Loucy (cell line): Measurements from ENCODE around the gene CROCC2.

Experiments
- H2AFZ ChIP-seq: fragments of 200-600 bp; sonication (generic); 2 replicates; pipeline ENCODE4 v1.6.0; 2016; ENCODE audit warnings: antibody characterized with exemption, mild to moderate bottlenecking, low read length, moderate library complexity
- H3F3A ChIP-seq: fragments of 200-600 bp; 2 replicates; pipeline ENCODE4 v1.6.0; 2016; ENCODE audit warnings: antibody characterized with exemption, low read depth, mild to moderate bottlenecking
- H3K27me3 ChIP-seq: fragments of 200-600 bp; sonication (generic); 2 replicates; pipeline ENCODE4 v1.6.1; 2014; ENCODE audit warnings: low read length, mild to moderate bottlenecking; ENCODE audit not compliant: insufficient read depth, poor library complexity, severe bottlenecking
- H3K36me3 ChIP-seq: fragments of 200-600 bp; sonication (generic); 2 replicates; pipeline ENCODE4 v1.6.1; 2016; ENCODE audit warnings: low read length; ENCODE audit not compliant: insufficient read depth
- H3K4me1 ChIP-seq: fragments of 200-600 bp; sonication (generic); 2 replicates; pipeline ENCODE4 v1.5.1; 2014; ENCODE audit warnings: low read length, mild to moderate bottlenecking; ENCODE audit not compliant: insufficient read depth, poor library complexity, severe bottlenecking
- H3K4me2 ChIP-seq: fragments of 200-600 bp; sonication (generic); 2 replicates; pipeline ENCODE4 v1.6.0; 2014; ENCODE audit warnings: antibody characterized with exemption, low read length, low read depth, mild to moderate bottlenecking; ENCODE audit not compliant: poor library complexity, severe bottlenecking
- H3K4me3 ChIP-seq: fragments of 200-600 bp; sonication (generic); 2 replicates; pipeline ENCODE4 v1.5.1; 2014; ENCODE audit warnings: low read length, mild to moderate bottlenecking, mixed read lengths; ENCODE audit not compliant: poor library complexity, severe bottlenecking
- H3K79me2 ChIP-seq: fragments of 200-600 bp; sonication (generic); 2 replicates; pipeline ENCODE4 v1.6.1; 2014; ENCODE audit warnings: low read length; ENCODE audit not compliant: insufficient read depth
- H3K9ac ChIP-seq: fragments of 200-600 bp; sonication (generic); 2 replicates; pipeline ENCODE4 v1.6.0; 2014; ENCODE audit warnings: mild to moderate bottlenecking, low read depth, low read length, moderate library complexity; ENCODE audit not compliant: poor library complexity, severe bottlenecking
- H3K9me2 ChIP-seq: fragments of 200-600 bp; sonication (generic); replicated peaks from 2 replicates; pipeline ENCODE4 v1.6.1; 2016; ENCODE audit warnings: low read depth, low read length, mixed read lengths
- H3K9me3 ChIP-seq: fragments of 200-600 bp; sonication (generic); 2 replicates; pipeline ENCODE4 v1.6.1; 2014; ENCODE audit warnings: mild to moderate bottlenecking, antibody characterized with exemption, low read length, low read depth; ENCODE audit not compliant: insufficient read depth
- H4K20me1 ChIP-seq: fragments of 200-600 bp; sonication (generic); 2 replicates; pipeline ENCODE4 v1.6.0; 2014; ENCODE audit warnings: antibody characterized with exemption, low read length, mild to moderate bottlenecking; ENCODE audit not compliant: insufficient read depth, poor library complexity, severe bottlenecking
- CTCF ChIP-seq: fragments of 200-600 bp; sonication (generic); conservative IDR thresholded peaks from 2 replicates; pipeline ENCODE4 v1.5.1; 2014; ENCODE audit warnings: mild to moderate bottlenecking, antibody characterized with exemption, low read length
- EZH2phosphoT487 ChIP-seq: fragments of 200-600 bp; IDR thresholded peaks from 2 replicates; pipeline ENCODE4 v1.6.1; 2018; ENCODE audit warnings: antibody characterized with exemption, mild to moderate bottlenecking, moderate library complexity, borderline replicate concordance

The CROCC2 gene

GRCh38 chr2:240997856-240998705 lies 91.9 kb downstream of the CROCC2 start, which contains the start of gene SNED1:
Gene SNED1, plus strand, starts transcription at chr2:240998618. Its CDS starts 220 bp downstream, at chr2:240998838.
- H4K20me1 ChIP-seq: no peaks in the 10 kb centered on the region
- H3K9ac ChIP-seq: no peak within 1 kb of the TSS
- peaks cover 9% of the 10 kb centered on the region; the same call in 1 of the 2 replicates for H3K9me3 ChIP-seq
- TF ChIP-seq EZH2phosphoT487 (no peak), CTCF (no peak)
- no peak within 1 kb of the TSS for H3K4me3 ChIP-seq
- H3K27me3 ChIP-seq: no peaks in the 10 kb centered on the region
- no peaks in the 10 kb centered on the region for H3K9me2 ChIP-seq
- H3K4me1 ChIP-seq: no peaks in the 10 kb centered on the region
- H2AFZ ChIP-seq: no peak within 1 kb of the TSS
- no peaks in the 10 kb centered on the region for H3K36me3 ChIP-seq
- no peaks in the 10 kb centered on the region for H3K79me2 ChIP-seq
- H3K4me2 ChIP-seq: no peak within 1 kb of the TSS
- H3F3A ChIP-seq: no peaks in the 10 kb centered on the region

GRCh38 chr2:240998706-240998994 lies 92.5 kb downstream of the CROCC2 start:
- H3K9ac ChIP-seq: no peak overlapping the region
- H2AFZ ChIP-seq: no peak overlapping the region
- no peaks in the 10 kb centered on the region for H3K36me3 ChIP-seq
- H3K9me3 ChIP-seq: peaks cover 14% of the 10 kb centered on the region; the same call in 1 of the 2 replicates
- H3K79me2 ChIP-seq: no peaks in the 10 kb centered on the region
- TF ChIP-seq CTCF: no peak
- TF ChIP-seq EZH2phosphoT487: no peak
- H3K4me2 ChIP-seq: no peak overlapping the region
- H4K20me1 ChIP-seq: no peaks in the 10 kb centered on the region
- no peak overlapping the region for H3K4me3 ChIP-seq
- H3K27me3 ChIP-seq: no peaks in the 10 kb centered on the region
- no peaks in the 10 kb centered on the region for H3F3A ChIP-seq
- H3K9me2 ChIP-seq: no peaks in the 10 kb centered on the region
- H3K4me1 ChIP-seq: no peaks in the 10 kb centered on the region

GRCh38 chr2:240998995-240999791 lies 93.1 kb downstream of the CROCC2 start:
- peaks cover 19% of the 10 kb centered on the region; the same call in 1 of the 2 replicates for H3K9me3 ChIP-seq
- H3K9me2 ChIP-seq: no peaks in the 10 kb centered on the region
- no peak overlapping the region for H3K4me3 ChIP-seq
- H2AFZ ChIP-seq: no peak overlapping the region
- no peaks in the 10 kb centered on the region for H3K27me3 ChIP-seq
- no peaks in the 10 kb centered on the region for H3K79me2 ChIP-seq
- H4K20me1 ChIP-seq: no peaks in the 10 kb centered on the region
- TF ChIP-seq CTCF (no peak), EZH2phosphoT487 (no peak)
- no peaks in the 10 kb centered on the region for H3K4me1 ChIP-seq
- H3K36me3 ChIP-seq: no peaks in the 10 kb centered on the region
- H3K4me2 ChIP-seq: no peak overlapping the region
- H3F3A ChIP-seq: no peaks in the 10 kb centered on the region
- H3K9ac ChIP-seq: no peak overlapping the region
